Peyer's patch (tissue), 4 donors: Measurements from ENCODE around the gene PCDHB16.
"Not testable (repeated sequence)": the region's sequence is repeated elsewhere in the genome, so short reads cannot be mapped to it uniquely, and the experiment has no call there.

Experiments
- POLR2A ChIP-seq, 2 donors: fragments of 450-650 bp; IDR thresholded peaks; one replicate each; pipeline ENCODE4 v1.5.1; 2017; ENCODE audit warnings: antibody characterized with exemption in 2 of 2, mild to moderate bottlenecking in 2 of 2, moderate library complexity in 2 of 2
- TF ChIP-seq, protein P1 (sequence below), 6 experiments: fragments of 450-650 bp in 4 of 6; fragments of 200-600 bp in 2 of 6; sonication (generic) in 1 of 6; IDR thresholded peaks; one replicate each; pipeline ENCODE4 v1.5.1; 2017 to 2019; ENCODE audit warnings: antibody characterized with exemption in 6 of 6, mild to moderate bottlenecking in 3 of 6, moderate library complexity in 1 of 6

- TF ChIP-seq, protein P1, sequence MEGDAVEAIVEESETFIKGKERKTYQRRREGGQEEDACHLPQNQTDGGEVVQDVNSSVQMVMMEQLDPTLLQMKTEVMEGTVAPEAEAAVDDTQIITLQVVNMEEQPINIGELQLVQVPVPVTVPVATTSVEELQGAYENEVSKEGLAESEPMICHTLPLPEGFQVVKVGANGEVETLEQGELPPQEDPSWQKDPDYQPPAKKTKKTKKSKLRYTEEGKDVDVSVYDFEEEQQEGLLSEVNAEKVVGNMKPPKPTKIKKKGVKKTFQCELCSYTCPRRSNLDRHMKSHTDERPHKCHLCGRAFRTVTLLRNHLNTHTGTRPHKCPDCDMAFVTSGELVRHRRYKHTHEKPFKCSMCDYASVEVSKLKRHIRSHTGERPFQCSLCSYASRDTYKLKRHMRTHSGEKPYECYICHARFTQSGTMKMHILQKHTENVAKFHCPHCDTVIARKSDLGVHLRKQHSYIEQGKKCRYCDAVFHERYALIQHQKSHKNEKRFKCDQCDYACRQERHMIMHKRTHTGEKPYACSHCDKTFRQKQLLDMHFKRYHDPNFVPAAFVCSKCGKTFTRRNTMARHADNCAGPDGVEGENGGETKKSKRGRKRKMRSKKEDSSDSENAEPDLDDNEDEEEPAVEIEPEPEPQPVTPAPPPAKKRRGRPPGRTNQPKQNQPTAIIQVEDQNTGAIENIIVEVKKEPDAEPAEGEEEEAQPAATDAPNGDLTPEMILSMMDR (IDR thresholded peaks at IDR 0.05), result not testable (repeated sequence)
- TF ChIP-seq POLR2A (IDR thresholded peaks at IDR 0.05), result not testable (repeated sequence)
Measured at GRCh38 chr5:141215504-141215903, 33.3 kb downstream of the PCDHB16 start.
